Measurements from ENCODE around the gene CNIH3.

Gene CNIH3

DNA sequence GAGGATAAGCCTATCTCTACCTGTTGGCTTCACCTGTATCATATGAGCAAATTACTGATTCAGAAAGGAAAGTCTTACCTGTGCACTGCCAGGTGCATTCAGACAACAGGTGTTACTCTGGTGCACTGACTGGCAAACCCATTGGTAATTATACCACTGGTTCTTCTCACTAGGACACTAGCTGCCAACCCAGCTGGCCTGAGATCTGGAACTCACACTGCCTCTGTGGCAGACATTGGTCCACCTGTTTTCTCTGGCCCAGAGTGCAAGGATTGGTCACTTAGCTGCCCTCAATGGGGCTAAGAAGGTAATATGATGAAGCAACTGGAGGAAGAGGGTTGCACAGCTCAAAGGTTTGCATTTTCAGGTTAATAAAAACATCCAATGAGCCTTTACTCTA is 173.2 kb downstream of the CNIH3 start:
- Histone ChIP-seq H3K36me3 (no peaks in the 10 kb centered on the region), H3K27me3 (no peaks in the 10 kb centered on the region), H3K4me1 (peaks cover 11 to 69% (median 22%) of the 10 kb centered on the region in 10 experiments), H3K4me2 (peak overlapping the region in 1 of 11 experiments; percentile 10; a peak in 1 of 22 replicates), H4K20me1 (no peaks in the 10 kb centered on the region), H3K9ac (no peak overlapping the region), H3K27ac (no peak overlapping the region), H3K4me3 (no peak overlapping the region), H3K9me3 (replicated peaks in 1 of 11) (peaks cover 3 to 38% (median 19%) of the 10 kb centered on the region in 11 experiments; a peak in 20 of 22 replicates)
- no peak for TF ChIP-seq Cebpa-rat (IDR thresholded peaks at IDR 0.05)

Data from BLaER1 treated with 17β-estradiol and CSF1 and Interleukin-3, amounts not matched to agents 10 nM and 100 nM (cell line).